PFSK-1 (cell line): Measurements from ENCODE around the gene PPP5C.

ENCODE experiments used
- FOXP2 ChIP-seq: optimal IDR thresholded peaks from 2 replicates; pipeline ENCODE3; 2011; ENCODE audit warnings: borderline replicate concordance, control low read depth, inconsistent platforms; ENCODE audit not compliant: insufficient read depth; ENCODE audit errors: extremely low read length, extremely low read depth
- POLR2AphosphoS5 ChIP-seq: IDR thresholded peaks from 2 replicates; pipeline ENCODE4 v1.6.1; 2012; ENCODE audit warnings: low read depth, mild to moderate bottlenecking, control low read depth, low read length, moderate library complexity
- REST ChIP-seq, 2 experiments: IDR thresholded peaks; 2 replicates each; pipeline versions ENCODE4 v1.6.1 to v1.8.0; 2011 to 2012; ENCODE audit warnings: low read depth in 2 of 2, low read length in 2 of 2, control low read depth in 1 of 2, inconsistent platforms in 1 of 2, mild to moderate bottlenecking in 1 of 2, moderate library complexity in 1 of 2; ENCODE audit not compliant: insufficient read depth in 1 of 2
- SIN3A ChIP-seq: IDR thresholded peaks from 2 replicates; pipeline ENCODE4 v1.6.1; 2012; ENCODE audit warnings: mild to moderate bottlenecking, low read length, moderate library complexity, borderline replicate concordance; ENCODE audit not compliant: insufficient read depth
- TAF1 ChIP-seq: IDR thresholded peaks from 2 replicates; pipeline ENCODE4 v1.6.1; 2012; ENCODE audit warnings: low read length, control low read depth, borderline replicate concordance; ENCODE audit not compliant: insufficient read depth

Gene PPP5C

GRCh38 chr19:46303322-46303690, 43.6 kb upstream of the PPP5C start:
- TF ChIP-seq REST (IDR thresholded peaks at IDR 0.05; ENCODE audit: insufficient read depth in 1 of 2, low read depth in 2 of 2, low read length in 2 of 2) (no peak), SIN3A (no peak), TAF1 (no peak), POLR2AphosphoS5 (no peak), FOXP2 (no peak)

DNA sequence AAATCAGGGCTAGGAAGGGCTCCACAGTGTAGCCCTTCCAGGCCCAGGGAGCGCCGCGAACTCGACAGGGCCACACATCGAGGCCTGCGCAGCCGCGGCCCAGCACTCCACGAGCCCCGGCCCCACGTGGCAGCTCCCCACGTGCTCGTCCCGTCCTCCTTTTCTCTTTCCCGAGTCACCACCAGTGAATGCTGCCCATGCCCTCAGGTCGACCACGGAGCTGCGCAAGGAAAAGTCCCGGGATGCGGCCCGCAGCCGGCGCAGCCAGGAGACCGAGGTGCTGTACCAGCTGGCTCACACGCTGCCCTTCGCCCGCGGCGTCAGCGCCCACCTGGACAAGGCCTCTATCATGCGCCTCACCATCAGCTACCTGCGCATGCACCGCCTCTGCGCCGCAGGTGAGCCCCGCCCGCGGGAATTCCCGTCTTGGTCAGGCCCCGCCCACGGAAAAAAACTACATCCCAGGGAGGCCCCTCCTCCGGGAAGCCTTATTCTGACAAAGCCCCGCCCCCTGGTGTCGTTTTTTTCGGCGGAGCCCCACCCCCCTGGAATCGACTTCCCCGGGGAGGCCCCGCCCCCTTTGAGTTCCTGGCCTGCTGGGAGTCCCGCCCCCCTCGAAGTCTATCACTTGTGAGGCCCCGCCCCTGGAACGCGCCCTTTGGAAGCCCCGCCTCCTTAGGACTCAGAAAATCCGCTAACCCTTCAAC, 43.0 kb upstream of the PPP5C start:
- no peak for TF ChIP-seq TAF1
- TF ChIP-seq SIN3A: no peak
- no peak for TF ChIP-seq POLR2AphosphoS5
- TF ChIP-seq REST (IDR thresholded peaks at IDR 0.05; ENCODE audit: insufficient read depth in 1 of 2, low read depth in 2 of 2, low read length in 2 of 2): no peak
- TF ChIP-seq FOXP2: no peak

DNA sequence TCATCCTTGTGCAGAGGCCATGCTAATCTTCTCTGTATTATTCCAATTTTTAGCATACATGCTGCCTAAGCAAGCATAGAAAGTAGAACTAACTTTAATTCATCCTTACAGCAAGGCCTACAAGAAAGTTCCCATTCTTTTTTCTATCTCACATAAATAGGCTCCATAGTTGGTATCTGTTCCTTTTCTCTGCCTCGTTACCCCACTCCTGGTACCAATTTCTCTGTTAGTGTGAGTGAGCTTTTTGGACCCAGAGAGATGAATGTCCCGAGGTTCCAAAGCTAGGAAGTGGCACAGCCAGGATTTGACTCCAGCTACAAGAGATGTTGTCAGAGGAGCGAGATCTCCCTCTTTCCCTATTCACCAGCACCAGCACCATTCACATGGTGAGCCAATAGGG, 40.4 kb upstream of the PPP5C start:
- TF ChIP-seq POLR2AphosphoS5 (no peak), TAF1 (no peak), REST (IDR thresholded peaks at IDR 0.05; ENCODE audit: insufficient read depth in 1 of 2, low read depth in 2 of 2, low read length in 2 of 2) (no peak), FOXP2 (no peak), SIN3A (no peak)

DNA sequence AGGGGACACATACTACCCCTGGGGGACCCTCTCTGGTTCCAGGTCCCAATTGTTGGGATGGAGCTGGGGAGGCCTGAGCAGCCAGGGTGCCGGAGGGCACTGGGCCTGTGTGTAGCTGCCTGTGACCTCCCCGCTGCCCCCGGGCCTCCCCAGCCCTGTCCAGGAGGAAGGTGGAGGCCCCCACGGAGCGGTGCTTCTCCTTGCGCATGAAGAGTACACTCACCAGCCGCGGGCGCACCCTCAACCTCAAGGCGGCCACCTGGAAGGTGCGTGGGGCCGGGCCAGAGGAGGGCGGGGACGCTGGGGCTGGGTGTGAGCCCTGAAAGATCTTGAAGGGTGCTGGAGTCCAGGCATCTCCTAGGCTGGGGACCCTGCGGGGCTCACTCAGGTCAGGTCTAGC, 38.4 kb upstream of the PPP5C start:
- TF ChIP-seq FOXP2 (no peak), POLR2AphosphoS5 (no peak), REST (IDR thresholded peaks at IDR 0.05; ENCODE audit: insufficient read depth in 1 of 2, low read depth in 2 of 2, low read length in 2 of 2) (no peak), TAF1 (no peak), SIN3A (no peak)

- TF ChIP-seq SIN3A: no peak
- no peak for TF ChIP-seq REST (IDR thresholded peaks at IDR 0.05; ENCODE audit: insufficient read depth in 1 of 2, low read depth in 2 of 2, low read length in 2 of 2)
- TF ChIP-seq POLR2AphosphoS5: no peak
- TF ChIP-seq FOXP2: no peak
- TF ChIP-seq TAF1: no peak
Measured at GRCh38 chr19:46309056-46309455, 37.8 kb upstream of the PPP5C start.
